Raji (cell line): ENCODE measurements around the gene MUSK.

Experiments used
- POLR2A ChIP-seq: IDR thresholded peaks from 2 replicates; pipeline ENCODE4 v1.6.1; 2011; ENCODE audit warnings: low read depth, low read length, control low read depth; ENCODE audit not compliant: insufficient read depth

MUSK gene

DNA sequence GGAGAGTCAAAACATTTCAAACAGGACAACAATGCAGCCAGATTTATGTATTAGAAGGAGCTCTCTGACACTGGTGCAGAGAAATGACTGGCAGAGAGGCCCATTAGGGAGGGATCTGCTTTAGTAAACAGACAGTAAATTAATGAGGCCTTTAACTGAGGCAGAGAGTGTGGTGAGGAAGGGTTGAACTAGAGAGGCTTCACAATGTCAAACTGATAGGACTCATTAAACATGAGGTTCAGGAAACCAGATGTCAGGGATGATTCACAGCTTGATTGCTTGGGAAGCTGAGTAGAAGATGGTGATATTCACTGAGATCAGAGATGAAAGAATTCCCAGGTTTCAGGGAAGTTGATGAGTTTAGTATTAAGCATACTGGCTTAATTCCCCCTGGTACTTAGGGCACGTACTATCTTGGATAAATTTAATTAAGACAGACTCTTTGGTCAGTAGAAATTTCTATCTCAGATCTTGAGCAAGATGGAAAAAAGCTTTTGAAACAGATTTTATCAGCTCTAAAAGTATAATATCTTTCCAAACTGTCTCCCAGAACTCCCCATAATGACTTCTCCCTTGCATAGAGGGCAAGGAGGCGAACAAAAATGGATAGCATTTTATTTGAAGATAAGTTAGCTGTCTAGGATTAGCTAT lies 8.6 kb upstream of the MUSK start:
- TF ChIP-seq POLR2A: no peak

DNA sequence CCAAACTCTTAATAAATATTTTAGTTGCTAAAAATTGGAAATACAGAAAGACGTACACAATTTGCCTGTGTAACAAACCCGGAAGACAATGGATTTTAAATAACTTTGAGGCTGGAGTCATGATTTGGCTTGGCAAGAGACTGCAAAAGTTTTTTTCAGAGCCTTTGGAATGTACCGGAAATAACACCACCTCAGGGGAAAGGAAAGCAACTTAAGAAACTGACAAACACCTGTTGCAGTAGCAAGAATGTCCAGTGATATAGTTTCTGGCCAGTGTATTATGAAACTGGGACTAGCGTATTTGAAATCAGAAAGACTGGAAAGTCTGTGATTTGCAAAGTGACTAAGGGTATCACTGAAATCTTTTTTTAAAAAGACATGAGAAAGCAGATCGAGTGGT lies 842 bp downstream of the MUSK start:
- no peak for TF ChIP-seq POLR2A

DNA sequence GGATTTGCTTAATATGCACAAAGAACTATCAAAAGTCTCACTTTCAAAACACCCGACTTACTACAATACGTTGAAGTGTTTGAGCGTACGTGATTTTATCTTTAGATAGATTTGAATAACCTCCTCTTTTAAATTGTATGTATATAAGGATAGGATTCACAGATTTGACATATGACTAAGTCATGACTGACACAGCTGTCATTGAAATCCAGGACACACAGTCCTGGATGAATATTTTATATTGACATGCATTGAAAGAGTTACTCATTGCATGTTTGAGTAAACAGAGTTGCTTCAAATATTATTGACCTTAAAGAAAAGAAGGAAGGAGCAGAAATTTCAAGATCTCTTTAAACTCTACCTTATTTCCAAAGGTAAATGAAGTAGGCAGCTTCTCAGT lies 3.3 kb downstream of the MUSK start:
- no peak for TF ChIP-seq POLR2A

DNA sequence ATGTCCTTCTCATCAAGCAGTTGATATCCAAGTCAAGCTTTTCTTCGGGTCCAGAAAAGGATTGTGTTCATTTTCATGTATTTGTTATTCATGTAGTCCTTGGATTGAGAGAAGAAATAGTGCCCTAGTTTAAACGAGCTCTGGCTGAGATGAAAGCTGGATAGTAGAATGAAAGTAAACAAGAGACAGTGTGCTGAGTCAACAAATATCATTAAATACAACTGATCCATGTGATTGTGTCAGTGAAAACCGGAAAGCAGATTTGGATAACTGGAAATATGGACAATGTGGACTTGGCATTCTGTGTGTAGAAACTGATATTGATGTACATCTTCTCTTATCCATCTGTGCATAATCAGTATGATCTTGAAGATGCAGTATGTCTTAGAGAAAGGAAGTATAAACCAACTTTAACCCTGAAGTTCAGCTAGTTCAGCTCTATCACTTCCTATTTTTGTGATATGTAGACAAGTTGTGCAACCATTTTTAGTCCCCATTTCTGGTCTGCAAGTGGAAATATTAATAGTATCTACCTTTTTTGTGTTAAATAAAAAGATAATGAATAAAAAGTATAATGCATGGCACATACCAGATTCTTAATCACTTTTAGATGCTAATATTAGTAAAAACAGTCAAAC lies 4.4 kb downstream of the MUSK start:
- TF ChIP-seq POLR2A: no peak

DNA sequence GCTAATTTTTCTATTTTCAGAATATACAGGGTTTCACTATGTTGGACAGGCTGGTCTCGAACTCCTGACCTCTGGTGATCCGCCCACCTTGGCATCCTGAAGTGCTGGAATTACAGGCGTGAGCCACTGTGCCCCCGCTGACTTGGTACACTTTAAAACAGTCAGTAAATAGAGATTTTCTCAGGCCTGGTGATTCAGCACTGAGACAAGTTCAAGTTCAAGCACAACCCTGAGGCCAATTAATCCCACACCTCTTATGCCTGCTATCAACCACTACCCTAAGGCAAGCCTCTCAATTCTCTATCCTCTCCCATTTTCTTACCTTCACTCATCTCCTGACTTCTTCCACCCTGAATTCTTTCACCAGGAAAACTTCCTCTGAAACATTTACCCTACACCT lies 18.9 kb downstream of the MUSK start:
- no peak for TF ChIP-seq POLR2A

DNA sequence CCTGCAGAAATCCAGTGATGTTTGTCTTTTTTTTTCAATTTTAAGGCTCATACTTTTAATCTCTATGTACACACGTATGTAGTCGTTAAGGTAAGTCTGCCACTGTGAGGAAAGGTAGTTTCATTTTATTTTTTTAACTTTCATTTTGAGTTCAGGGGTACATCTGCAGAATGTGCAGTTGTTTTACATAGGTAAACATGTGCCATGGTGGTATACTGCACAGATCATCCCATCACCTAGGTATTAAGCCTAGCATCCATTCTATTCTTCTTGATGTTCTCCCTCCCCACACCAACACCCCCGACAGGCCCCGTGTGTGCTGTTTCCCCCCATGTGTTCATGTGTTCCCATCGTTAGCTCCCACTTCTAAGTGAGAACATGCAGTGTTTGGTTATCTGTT lies 19.7 kb downstream of the MUSK start:
- TF ChIP-seq POLR2A: no peak

DNA sequence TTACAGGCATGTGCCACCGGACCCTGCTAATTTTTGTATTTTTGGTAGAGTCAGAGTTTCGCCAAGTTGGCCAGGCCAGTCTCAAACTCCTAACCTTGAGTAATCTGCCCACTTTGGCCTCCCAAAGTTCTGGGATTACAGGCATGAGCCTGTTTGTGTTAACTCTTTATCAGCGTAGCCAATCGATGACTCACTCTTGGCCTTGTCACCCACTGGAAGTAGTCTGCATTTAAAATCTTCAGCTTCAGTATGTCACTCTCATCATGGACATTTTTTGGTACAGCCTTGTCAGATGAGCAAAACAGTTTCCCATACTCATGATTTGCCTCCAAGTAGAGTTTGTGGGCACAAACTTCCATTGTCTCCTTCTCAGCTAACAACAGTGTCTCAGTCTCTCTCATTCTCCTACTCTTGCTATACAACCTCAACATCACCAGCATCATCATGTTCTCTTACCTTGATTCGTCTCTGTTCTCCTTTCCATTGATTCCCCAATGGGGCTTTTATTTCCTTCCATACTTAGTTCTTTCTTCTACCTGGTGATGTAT lies 22.5 kb downstream of the MUSK start:
- TF ChIP-seq POLR2A: no peak

DNA sequence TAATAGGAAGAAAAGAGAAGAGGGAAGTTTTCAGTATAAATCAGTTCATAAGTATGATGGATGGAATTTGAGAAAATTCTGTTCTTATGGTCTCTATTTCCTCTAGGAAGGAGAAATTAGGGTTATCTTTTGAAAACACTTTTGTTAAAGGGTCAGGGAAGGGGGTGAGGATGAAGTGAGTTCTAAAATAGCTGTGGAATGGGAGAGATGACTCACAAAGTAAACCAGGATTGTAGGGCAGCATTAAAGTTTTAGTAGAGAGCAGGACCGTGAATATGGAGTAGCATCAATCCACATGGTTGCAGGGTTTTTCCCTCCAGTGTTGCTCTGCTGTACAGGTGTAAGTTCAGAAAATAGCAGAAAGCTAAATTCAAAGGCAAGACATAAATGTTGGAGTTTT lies 32.4 kb downstream of the MUSK start:
- TF ChIP-seq POLR2A: no peak

DNA sequence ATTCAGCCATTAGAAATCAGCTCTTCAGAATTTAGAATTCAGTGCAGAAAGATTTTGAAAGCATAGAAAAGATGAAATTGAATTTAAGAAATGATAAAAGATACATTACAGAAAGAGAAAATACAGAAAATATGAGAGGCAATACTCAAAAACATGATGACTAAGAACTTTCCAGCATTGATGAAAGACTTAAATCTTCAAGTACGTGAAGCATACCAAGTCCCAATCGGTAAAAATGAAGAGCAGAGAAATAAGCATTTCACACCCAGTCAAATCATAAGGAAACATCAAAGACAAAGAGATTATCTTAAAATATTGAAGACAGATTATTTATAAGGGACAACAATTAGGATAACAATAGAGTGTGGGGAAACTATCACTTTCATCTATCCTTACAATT lies 35.1 kb downstream of the MUSK start:
- no peak for TF ChIP-seq POLR2A

DNA sequence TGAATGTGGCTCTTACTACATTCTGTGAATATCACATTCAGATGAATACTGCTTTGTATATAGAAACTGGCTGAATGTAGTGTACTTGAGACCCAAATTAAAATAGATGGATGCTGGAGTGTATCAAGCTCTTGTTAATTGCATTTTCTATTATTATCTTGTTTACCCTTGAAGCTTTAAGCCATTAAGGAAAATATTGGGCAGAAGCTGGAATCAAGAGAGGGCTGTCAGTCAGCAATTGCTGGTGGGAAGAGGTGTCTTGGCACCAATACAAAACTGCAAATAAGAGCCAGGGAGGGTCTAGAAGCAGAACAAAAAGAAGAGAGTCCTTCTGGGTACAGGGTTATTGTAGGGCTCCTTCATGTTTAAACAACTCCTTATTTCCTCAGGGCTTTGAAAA lies 38.8 kb downstream of the MUSK start:
- TF ChIP-seq POLR2A: no peak

DNA sequence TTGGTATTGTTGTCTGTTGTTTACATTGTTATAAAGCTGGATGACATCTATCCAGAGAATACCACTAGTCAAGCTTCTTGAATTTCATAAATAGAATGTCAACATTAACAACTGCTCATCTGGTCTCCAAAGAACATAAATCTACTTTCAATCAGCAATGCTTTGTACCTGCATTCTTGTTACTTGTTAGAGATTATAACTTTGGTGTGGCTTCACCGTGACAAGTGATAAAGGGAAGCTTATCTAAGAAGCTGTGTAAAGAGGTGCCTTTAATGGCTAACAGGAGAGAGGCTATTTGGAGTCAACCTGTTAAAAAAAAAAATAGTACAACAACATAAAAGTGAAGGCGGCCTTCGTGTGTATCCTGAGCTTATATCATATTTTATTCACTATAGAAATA lies 41.8 kb downstream of the MUSK start:
- no peak for TF ChIP-seq POLR2A

DNA sequence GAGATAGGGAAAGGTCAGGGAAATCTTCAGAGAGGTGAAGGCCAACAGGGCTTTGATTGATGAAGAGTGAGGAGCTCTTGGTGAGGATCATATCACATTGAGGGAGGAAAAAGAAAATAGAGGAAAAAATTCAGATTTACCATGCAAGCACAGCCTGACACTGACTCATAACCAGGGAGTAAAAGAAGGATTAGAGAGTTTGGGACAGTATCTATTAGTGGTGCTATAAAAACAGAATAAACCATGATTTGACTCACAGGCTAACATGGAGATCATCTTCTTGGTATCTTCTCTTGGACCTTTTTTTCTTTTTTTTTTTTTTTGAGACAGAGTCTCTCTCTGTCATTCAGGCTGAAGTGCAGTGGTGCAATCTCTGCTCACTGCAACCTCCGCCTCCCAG lies 44.4 kb downstream of the MUSK start:
- no peak for TF ChIP-seq POLR2A

DNA sequence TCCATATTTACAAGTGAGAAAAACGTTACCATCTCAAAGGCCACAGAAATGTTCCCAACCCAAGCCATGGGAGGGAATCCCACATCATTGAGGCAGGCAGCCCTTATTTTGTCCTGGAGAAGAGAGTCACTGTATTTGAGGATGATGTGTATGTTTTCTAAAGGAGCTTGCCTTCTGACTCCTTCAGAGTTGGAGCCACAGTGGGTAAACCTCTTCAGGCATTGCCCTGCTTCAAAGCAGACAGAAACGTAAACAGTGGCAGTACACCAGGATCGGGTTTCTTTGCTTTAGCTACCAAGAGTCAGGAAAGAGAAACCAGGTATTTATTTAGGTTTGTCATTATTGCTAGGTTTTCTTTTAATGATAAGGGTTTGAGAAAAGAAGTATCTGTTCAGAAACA lies 45.7 kb downstream of the MUSK start:
- TF ChIP-seq POLR2A: no peak

DNA sequence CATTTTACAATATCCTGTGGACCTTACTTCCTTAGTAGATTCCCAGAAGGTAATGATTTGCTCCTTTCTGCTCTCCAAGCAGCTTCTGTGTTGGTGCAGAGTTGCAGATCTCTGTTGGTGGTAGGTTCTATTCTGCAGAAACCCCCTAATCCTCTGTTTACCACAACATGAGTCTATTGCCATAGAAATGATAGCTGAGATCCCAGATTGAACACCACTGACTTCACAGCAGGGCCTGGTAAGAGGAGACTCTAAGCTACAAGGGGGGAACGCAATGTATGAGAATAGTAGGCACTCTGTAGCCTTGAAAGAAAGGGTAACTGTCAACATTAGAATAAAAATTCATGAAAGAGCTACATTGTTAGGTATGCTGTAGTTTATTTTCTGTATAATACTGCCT lies 59.5 kb downstream of the MUSK start:
- TF ChIP-seq POLR2A: no peak

DNA sequence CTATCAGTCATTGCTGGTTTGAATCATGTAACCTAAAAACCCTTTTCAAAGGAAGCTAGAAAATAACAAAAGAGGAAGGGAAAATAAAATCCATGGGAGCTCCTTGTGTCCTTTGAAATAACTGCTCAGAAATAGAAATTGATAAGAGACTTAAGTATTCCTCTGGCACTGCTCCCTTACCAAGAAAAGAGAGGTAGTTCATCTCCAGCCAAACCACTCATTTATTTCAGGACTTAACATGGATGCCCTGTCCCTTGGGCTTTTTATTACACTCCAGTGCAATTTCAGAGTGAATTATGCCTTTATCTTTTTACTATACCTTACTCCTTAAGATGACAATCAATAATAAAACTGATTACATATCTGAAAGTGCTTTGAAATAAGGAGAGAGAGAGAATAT lies 61.0 kb downstream of the MUSK start:
- TF ChIP-seq POLR2A: no peak

DNA sequence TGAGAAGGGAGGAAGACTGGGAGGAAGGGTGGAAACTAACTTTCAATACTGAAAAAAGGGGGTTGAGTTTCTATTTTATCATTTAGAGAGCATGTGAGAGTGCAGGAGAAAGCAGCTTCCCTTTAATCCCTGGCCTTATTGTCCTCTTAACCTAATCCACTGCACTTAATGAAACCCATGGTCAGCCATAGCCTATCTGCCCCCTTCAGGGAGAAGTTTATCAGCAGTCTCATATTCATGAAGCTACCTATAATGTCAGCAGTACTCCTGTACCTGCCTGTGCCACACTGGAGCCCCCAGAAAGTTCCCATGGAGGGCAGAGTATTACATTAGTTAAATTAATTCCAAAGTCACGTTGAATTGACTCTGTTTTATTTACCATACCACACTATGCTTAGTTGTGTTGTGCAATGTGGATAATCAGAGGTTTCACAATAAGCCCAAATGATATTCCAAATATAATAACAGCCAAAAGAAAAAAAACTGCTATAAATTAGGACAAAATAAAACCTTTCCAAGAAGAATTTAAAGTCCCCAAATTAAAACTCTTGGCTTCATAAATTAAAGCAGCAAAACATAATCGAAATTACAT lies 62.9 kb downstream of the MUSK start:
- no peak for TF ChIP-seq POLR2A
